Inflammatory macrophage (primary cell): Measurements from ENCODE around the gene BAZ1A.
"Not testable (repeated sequence)": the region's sequence is repeated elsewhere in the genome, so short reads cannot be mapped to it uniquely, and the experiment has no call there.

Experiments
- DNase-seq, 2 donors: peaks; one replicate each; pipeline ENCODE4 v3.0.0-alpha.2; 2020 to 2022

Gene BAZ1A

DNA sequence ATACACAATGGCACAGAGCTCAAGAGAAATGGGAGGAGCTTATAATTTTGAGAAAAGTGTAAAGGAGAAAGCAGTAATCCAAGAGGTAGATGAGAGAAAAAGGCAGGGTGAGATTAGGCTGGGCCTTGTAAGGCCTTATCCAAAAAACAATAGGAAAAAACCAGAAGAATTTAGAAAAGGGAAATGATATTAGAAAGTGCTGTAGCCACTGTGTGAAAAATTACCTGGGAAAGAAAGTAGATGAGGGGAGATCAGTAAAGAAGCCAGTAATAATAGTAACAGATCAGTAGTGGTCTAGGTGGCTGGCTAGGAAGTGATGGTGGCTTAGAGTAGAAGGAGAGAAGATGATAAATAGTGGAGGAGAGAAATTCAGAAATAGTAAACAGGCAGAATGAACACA, 94.5 kb downstream of the BAZ1A start:
- DNase-seq, result no peak

DNA sequence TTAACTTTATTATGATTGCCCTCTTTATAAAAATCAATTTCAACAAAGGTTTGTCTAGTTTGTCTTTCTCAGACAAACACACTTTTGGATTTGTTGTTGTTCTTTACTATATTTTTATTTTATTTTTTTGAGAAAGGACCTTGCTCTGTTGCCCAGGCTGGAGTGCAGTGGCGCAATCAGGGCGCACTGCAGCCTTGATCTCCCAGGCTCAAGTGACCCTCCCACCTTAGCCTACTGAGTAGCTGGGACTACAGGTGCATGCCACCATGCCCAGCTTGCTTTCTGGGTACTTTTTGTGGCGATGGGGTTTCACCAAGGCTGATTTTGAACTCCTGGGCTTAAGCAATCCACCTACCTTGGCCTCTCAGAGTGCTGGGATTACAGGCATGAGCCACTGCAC, 96.4 kb downstream of the BAZ1A start:
- DNase-seq, result no peak

DNA sequence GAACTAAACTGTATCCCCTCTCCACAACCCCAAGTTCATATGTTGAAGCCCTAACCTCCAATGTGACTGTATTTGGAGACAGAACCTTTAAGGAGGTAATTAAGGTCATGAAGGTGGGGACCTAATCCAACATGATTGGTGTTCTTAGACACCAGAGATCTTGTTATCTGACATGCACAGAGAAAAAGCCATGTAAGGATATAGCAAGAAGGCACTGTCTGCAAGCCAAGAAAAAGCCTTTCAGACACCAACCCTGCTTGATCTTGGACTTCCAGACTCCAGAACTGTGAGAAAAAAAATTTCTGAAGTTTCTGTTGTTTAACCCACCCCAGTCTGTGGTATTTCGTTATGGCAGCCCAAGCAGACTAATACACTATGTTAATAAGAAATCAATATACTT, 98.5 kb downstream of the BAZ1A start:
- no peak for DNase-seq

GRCh38 chr14:34775922-34776321, 99.2 kb downstream of the BAZ1A start:
- no peak for DNase-seq

- no peak for DNase-seq
These were observed 99.8 kb downstream of the BAZ1A start for GRCh38 chr14:34775342-34775741.

DNA sequence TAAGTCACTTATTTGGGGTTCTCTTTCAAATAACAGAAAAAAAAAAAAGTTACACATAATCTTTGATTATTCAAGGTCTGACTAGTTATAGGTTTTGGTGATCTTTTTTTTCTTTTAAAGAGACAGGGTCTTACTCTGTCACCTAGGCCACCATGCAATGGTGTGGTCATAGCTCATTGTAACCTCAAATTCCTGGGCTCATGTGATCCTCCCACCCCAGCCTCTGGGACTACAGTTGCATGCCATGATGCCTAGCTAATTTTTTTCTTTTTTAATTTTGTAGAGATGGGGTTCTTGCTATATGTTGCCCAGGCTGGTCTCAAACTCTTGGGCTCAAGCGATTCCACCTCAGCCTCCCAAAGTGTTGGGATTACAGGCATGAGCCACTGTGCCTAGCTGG, 104.3 kb downstream of the BAZ1A start:
- DNase-seq, result no peak

GRCh38 chr14:34766606-34767005, 108.6 kb downstream of the BAZ1A start:
- no peak for DNase-seq

DNA sequence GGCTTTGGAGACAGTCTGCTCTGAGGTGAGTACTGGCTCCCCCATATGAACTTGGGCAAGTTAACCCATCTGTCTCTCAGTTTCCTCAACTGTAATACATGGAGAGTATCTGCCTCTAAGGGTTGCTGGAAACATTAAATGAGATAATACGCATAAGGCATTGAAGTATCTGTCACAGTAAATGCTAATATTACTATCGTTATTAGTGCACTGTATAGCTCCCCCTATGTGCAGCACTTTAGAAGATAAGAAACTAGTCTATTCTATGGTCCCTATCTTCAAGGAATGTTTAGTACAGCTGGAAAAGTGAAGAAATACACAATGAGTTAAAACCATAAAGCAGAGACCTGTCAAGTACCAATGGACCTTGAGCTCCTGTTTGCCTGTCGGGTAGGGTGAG, 109.1 kb downstream of the BAZ1A start:
- no peak for DNase-seq

GRCh38 chr14:34755215-34755614, 119.9 kb downstream of the BAZ1A start:
- DNase-seq, result no peak

GRCh38 chr14:34754687-34755086, 120.5 kb downstream of the BAZ1A start:
- DNase-seq, result no peak

- no peak for DNase-seq
These were observed 124.5 kb downstream of the BAZ1A start for GRCh38 chr14:34750670-34751069.

DNA sequence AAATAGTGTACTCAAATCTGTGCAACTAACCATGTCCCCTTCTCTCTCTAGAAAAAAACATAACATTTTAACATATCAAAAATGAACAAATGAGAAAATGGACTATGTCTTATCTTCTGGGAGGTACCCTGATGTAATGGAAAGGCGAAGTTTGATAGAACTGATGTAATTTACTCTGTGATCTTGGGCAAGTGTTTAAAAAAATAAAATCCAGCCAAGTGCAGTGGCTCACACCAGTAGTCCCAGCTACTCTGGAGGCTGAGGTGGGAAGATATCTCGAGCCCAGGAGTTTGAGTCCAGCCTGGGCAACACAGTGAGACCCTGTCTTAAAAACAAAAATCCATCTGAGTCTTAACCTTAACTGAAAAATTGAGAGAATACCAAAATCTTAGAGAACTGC, 124.9 kb downstream of the BAZ1A start:
- DNase-seq, result no peak

DNA sequence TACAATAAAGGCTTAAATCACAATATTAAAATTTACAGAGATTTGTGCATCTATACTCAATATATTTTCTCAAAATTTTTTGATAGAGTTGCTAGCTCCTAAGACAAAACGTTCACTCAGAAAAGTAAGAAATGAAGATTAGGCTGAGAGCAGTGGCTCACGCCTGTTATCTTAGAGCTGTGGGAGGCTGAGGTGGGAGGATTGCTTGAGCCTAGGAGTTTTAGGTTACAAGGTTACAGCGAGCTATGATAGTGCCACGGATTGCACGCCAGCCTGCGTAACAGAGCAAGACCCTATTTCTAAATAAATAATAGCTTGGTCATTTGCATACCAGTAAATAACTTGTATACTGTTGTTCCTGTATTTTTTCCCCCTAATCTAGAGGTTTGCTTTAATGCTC, 125.8 kb downstream of the BAZ1A start:
- no peak for DNase-seq

DNA sequence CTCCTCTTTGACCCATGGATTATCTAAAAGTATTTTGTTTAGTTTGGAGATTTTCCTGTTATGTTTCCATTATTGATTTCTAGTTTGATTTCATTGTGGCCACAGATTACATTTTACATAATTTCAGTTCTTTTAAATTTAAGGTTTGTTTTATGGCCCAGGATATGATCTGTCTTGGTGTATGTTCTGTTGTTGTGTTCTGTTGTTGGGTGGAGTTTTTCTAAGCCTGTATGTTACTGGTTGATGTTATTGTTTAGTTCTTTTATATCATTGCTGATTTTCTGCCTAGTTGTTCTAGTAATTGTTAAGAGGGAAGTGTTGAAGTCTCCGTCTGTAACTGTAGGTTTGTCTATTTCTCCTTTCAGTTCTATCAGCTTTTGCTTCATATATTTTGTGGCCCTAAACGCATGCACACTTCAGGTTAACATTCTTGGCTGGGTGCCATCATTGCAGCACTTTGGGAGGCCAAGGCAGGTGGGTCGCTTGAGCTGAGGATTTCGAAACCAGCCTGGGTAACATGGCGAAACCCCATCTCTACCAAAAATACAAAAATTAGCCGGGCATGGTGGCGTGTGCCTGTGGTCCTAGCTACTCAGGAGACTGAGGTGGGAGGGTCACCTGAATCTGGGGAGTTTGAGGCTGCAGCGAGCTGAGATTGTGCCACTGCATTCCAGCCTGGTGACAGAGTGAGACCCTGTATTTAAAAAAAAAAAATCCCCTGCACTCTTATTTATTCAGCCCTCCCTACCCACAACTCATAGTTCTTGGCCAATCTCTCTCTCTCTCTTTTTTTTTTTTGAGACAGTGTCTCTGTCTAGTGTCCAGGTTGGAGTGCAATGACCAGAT, 132.7 kb downstream of the BAZ1A start:
- DNase-seq, result peak in 1 of 2 donors; percentile 7

DNA sequence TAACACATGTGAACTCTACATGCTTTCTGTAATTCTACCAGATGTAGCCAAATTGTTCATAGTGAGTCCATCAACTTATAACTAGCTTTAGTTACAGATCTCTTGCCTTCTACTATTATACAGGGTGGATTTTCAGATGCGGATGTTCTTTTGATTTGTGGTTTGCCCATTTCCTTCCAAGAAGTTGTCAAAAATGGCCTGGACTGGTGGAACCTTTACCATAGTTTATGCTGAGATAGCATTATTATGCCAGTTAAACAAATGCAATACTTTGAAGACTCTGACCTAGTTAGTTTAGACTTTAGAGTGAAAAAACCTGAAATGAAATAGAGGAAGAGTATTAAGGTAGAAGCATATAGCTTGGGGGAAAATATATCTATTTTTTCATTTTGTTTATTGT, 133.3 kb downstream of the BAZ1A start:
- no peak for DNase-seq

DNA sequence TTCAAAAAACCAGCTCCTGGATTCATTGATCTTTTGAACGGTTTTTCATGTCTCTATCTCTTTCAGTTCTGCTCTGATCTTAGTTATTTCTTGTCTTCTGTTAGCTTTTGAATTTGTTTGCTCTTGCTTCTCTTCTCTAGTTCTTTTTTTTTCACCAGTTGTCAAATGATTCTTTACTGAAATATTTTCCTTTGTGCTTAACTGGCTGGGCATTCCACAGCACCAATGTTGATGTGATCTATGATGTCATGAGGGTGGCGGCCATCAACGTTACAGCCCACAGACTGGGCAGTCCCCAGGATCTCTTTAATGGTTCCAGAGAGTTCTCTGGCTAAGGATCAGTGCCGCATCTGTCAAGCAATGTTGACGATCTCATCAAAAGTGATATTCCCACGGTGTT, 135.0 kb downstream of the BAZ1A start:
- not testable (repeated sequence) for DNase-seq

- DNase-seq, result not testable (repeated sequence)
These were observed 138.1 kb downstream of the BAZ1A start for GRCh38 chr14:34737079-34737478.

GRCh38 chr14:34733245-34733644, 141.9 kb downstream of the BAZ1A start:
- no peak for DNase-seq

DNA sequence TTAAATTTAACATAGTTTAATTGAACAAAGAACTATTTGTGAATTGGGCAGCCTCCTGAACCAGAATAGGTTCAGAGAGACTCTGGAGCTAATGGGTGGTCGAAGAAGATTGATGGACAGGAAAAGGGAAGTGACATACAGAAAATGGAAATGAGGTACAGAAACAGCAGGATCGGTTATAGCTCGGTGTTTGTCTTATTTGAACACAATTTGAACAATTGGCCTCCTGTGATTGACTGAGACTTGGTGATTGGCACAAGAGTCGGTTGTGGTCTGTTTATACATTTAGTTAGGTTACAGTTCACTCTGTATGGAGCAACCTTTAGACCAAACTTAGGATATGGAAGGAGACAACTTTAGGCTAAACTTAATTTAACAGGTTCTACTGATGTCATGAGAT, 142.4 kb downstream of the BAZ1A start:
- no peak for DNase-seq

DNA sequence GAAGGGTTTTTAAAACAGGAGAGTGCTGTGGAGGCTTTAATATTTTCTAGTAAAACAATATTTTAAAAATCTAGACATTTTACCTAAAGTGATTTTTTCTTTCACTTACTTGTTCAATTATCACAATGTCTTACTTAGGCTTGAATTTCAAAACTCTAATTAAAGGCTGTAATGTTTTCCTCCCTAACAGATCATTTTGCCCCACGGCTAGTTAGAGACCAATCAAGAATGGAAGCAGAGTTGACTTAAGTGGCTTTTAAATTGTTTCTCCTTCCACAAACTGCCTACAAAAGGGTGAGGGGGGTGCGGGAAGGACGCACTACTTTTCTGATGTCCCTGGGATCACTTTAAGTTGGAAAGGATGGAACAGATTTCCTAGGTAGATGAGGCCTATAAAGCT, 151.3 kb downstream of the BAZ1A start:
- DNase-seq, result no peak

DNA sequence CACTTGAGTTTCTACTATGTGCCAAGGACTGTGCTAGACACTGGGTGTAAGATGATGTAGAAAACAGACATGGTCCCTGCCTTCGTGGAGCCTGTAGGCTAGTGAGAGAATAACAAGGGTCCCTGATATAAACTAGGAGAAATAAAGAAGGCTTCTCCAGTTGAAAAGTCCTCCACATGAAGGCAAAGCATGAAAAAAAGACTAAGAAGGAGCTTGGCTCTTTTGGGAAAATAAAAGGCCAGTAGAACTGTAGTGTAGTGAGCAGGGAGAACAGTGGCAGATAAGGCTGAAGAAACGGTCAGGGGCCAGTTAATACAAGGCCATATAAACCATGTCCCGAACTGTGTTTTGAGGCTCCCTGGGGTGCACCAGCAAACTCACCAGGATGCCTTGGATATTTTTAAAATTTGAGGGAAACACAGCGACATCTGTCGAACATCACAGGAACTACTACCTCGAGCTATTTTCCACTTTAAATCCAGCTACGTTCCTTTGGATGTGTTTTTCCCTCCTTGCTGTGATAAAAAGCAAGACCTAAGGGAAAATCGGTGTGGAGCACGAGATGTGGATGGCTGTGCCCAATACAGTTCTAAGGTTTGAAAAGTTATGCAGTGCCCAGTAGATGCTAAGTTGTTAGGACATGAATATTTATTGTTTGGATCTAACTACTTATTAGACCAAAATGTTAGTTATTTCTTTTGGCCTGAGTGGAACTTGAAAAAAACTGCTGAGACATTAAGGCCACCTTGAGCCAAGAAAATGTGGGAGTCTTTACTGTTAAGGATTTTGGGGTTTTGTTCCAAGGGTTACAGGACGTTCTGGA, 152.2 kb downstream of the BAZ1A start:
- peak; percentile 44 to 62 for DNase-seq

GRCh38 chr14:34721129-34721528, 154.0 kb downstream of the BAZ1A start:
- DNase-seq, result no peak

DNA sequence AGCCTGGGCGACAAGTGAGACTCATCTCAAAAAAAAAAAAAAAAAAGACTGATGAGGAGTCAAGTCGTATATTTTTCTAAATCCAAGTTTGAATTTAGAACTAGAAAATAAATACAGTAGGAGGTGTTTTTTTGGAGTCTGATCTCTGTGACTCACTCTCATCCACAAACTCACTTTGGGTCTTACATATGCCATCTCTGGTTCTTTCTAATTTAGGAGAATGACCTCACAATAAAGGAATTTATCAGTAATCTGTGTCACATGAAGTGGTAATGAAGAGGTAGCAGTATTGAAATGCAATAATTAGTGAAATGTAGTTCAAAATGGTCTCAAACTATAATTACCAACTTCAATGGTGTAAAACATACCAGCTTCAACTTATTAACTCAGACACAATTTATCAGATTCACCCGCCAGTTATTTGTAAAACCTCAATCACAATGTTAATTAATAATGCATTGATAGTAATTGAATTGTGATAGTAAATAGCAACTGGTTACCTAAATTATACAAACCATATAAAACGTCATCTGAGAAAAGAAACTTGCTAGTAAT, 156.3 kb downstream of the BAZ1A start:
- DNase-seq, result no peak
